Measurements from ENCODE around the gene CACNB4.

- TF ChIP-seq ZNF274 (IDR thresholded peaks at IDR 0.05; ENCODE audit: low read depth, low read length) (no peak), YY1 (IDR thresholded peaks at IDR 0.05; ENCODE audit: insufficient read depth, insufficient read length) (no peak)
Observed at GRCh38 chr2:151996243-151997003, 102.4 kb downstream of the CACNB4 start.
